SK-N-SH (cell line): ENCODE results near the gene GIT2. TPM values are rescaled to one million over a fixed set of nuclear protein-coding genes. Genes with fewer than 3 reads are reported as not detected.

Experiments used
- CTCF ChIA-PET: fragments of 300-600, 350-600 bp; formaldehyde crosslinking; extraction: SDS; loops from one replicate; lab custom pipeline; 2021; lab: Yijun Ruan, JAX
- POLR2A ChIA-PET: fragments of 350-600 bp; sonication (Branson Sonifier 250); formaldehyde crosslinking; extraction: SDS; loops from one replicate; lab custom pipeline; 2020; ENCODE audit warnings: antibody characterized with exemption, inconsistent platforms; lab: Yijun Ruan, JAX
- DNase-seq: peaks from one replicate; pipeline ENCODE4 v3.0.0; 2012
- H2AFZ ChIP-seq: fragments of 200-600 bp; sonication (generic); 2 replicates; pipeline ENCODE4 v1.8.1; 2016; ENCODE audit warnings: antibody characterized with exemption, mild to moderate bottlenecking, low read depth
- H3F3A ChIP-seq: fragments of 200-600 bp; sonication (generic); replicated peaks from 2 replicates; pipeline ENCODE3; 2016; ENCODE audit warnings: antibody characterized with exemption, mild to moderate bottlenecking; ENCODE audit not compliant: insufficient read depth
- H3K27ac ChIP-seq, 2 experiments: fragments of 200-500 bp in 1 of 2; fragments of 200-600 bp in 1 of 2; sonication (Bioruptor generic) in 1 of 2; sonication (generic), shearing (Covaris generic) in 1 of 2; 2 replicates each; pipeline versions ENCODE4 v1.5.1 to v1.6.1; 2014 to 2016; ENCODE audit warnings: low read depth in 2 of 2, inconsistent platforms in 1 of 2, low read length in 1 of 2, mild to moderate bottlenecking in 1 of 2, mixed read lengths in 1 of 2
- H3K27me3 ChIP-seq: fragments of 200-600 bp; sonication (generic), shearing (Covaris generic); 2 replicates; pipeline ENCODE4 v1.6.1; 2016; ENCODE audit warnings: mixed run types; ENCODE audit not compliant: insufficient read depth
- H3K36me3 ChIP-seq, 2 experiments: fragments of 200-500 bp in 1 of 2; fragments of 200-600 bp in 1 of 2; sonication (Bioruptor generic) in 1 of 2; sonication (generic) in 1 of 2; replicated peaks in 1 of 2; 2 replicates each; pipeline versions ENCODE3 to v1.5.1; 2014 to 2016; ENCODE audit warnings: low read length in 1 of 2, mild to moderate bottlenecking in 1 of 2; ENCODE audit not compliant: insufficient read depth in 2 of 2, control insufficient read depth in 1 of 2
- H3K4me1 ChIP-seq, 2 experiments: fragments of 200-500 bp in 1 of 2; fragments of 200-600 bp in 1 of 2; sonication (Bioruptor generic) in 1 of 2; sonication (generic), shearing (Covaris generic) in 1 of 2; 2 replicates each; pipeline versions ENCODE4 v1.5.1 to v1.6.1; 2014 to 2016; ENCODE audit warnings: low read depth in 1 of 2, low read length in 1 of 2, mixed run types in 1 of 2; ENCODE audit not compliant: insufficient read depth in 2 of 2, control insufficient read depth in 1 of 2
- H3K4me2 ChIP-seq: fragments of 200-600 bp; sonication (generic), shearing (Covaris generic); 2 replicates; pipeline ENCODE4 v1.6.1; 2017; ENCODE audit warnings: mixed run types
- H3K4me3 ChIP-seq, 2 experiments: fragments of 200-500 bp in 1 of 2; fragments of 200-600 bp in 1 of 2; sonication (Bioruptor generic) in 1 of 2; sonication (generic), shearing (Covaris generic) in 1 of 2; 2 replicates each; pipeline versions ENCODE4 v1.5.1 to v1.8.1; 2014 to 2016; ENCODE audit warnings: low read depth in 2 of 2, inconsistent platforms in 1 of 2, low read length in 1 of 2, mild to moderate bottlenecking in 1 of 2, mixed read lengths in 1 of 2, moderate library complexity in 1 of 2
- H3K79me2 ChIP-seq: fragments of 200-600 bp; sonication (generic); 2 replicates; pipeline ENCODE4 v1.8.1; 2017; ENCODE audit warnings: mild to moderate bottlenecking; ENCODE audit not compliant: insufficient read depth
- H3K9ac ChIP-seq: fragments of 200-600 bp; sonication (generic); 2 replicates; pipeline ENCODE4 v1.6.1; 2017; ENCODE audit warnings: mixed run types
- H3K9me2 ChIP-seq: fragments of 200-600 bp; sonication (generic); 2 replicates; pipeline ENCODE4 v1.6.1; 2017; ENCODE audit warnings: mixed run types
- H3K9me3 ChIP-seq: fragments of 200-600 bp; sonication (generic); 2 replicates; pipeline ENCODE4 v1.6.1; 2017; ENCODE audit warnings: mixed run types, mild to moderate bottlenecking, moderate library complexity
- H4K20me1 ChIP-seq: fragments of 200-600 bp; sonication (generic); 2 replicates; pipeline ENCODE4 v1.6.1; 2017; ENCODE audit warnings: mild to moderate bottlenecking, mixed run types; ENCODE audit not compliant: insufficient read depth
- CTCF ChIP-seq: fragments of 200-600 bp; sonication (generic); IDR thresholded peaks from 2 replicates; pipeline ENCODE4 v1.6.1; 2017; ENCODE audit warnings: antibody characterized with exemption, mild to moderate bottlenecking, moderate library complexity
- FOSL2 ChIP-seq: IDR thresholded peaks from 2 replicates; pipeline ENCODE4 v1.4.0; 2012; ENCODE audit warnings: low read depth, mild to moderate bottlenecking, moderate library complexity, borderline replicate concordance
- GABPA ChIP-seq: IDR thresholded peaks from 2 replicates; pipeline ENCODE4 v1.4.0; 2012; ENCODE audit warnings: low read depth, mild to moderate bottlenecking
- JUND ChIP-seq: IDR thresholded peaks from 2 replicates; pipeline ENCODE4 v1.4.0; 2012
- MEF2A ChIP-seq: IDR thresholded peaks from 2 replicates; pipeline ENCODE4 v1.4.0; 2012; ENCODE audit warnings: low read depth, borderline replicate concordance
- NFIC ChIP-seq: IDR thresholded peaks from 2 replicates; pipeline ENCODE4 v1.4.0; 2012; ENCODE audit warnings: borderline replicate concordance
- POLR2AphosphoS5 ChIP-seq: IDR thresholded peaks from 2 replicates; pipeline ENCODE4 v1.6.1; 2012; ENCODE audit warnings: low read depth, low read length
- SMC3 ChIP-seq: IDR thresholded peaks from 2 replicates; pipeline ENCODE4 v1.6.1; 2012; ENCODE audit warnings: low read depth, low read length, improper control_type of control experiment
- TCF12 ChIP-seq: IDR thresholded peaks from 2 replicates; pipeline ENCODE4 v1.4.0; 2012
- TEAD4 ChIP-seq: IDR thresholded peaks from 2 replicates; pipeline ENCODE4 v1.4.0; 2012; ENCODE audit warnings: mild to moderate bottlenecking, borderline replicate concordance; ENCODE audit not compliant: insufficient read depth
- YY1 ChIP-seq: IDR thresholded peaks from 2 replicates; pipeline ENCODE4 v1.4.0; 2012; ENCODE audit warnings: low read depth, mild to moderate bottlenecking
- WGBS: methylation state at CpG from one replicate; pipeline ENCODE4 v1.1.6; 2017; ENCODE audit warnings: low lambda C conversion rate; 5-methylcytosine and 5-hydroxymethylcytosine counted together
- polyA plus RNA-seq, 3 experiments: library from polyadenylated mRNA; depleted of rRNA; stranded (reverse); fragments of >200 nt; gene quantifications; 2 replicates each; pipeline ENCODE4 v1.2.3, GENCODE V29; 2012

Gene GIT2
- polyA plus RNA-seq, 1 of the 3 experiments (the other 2 are of a cell fraction): 21.2 TPM

- H3K27ac ChIP-seq: peak overlapping the region; percentile 9 to 75; a peak in 3 of 4 replicates
- no peak overlapping the region for H2AFZ ChIP-seq
- peaks cover 6% of the 10 kb centered on the region; the same call in 1 of the 2 replicates for H4K20me1 ChIP-seq
- no peak for DNase-seq
- peaks cover 46% of the 10 kb centered on the region for H3F3A ChIP-seq
- H3K4me3 ChIP-seq: no peak overlapping the region
- peaks cover 39 to 42% of the 10 kb centered on the region in 2 experiments for H3K36me3 ChIP-seq
- peaks cover 0 to 13% of the 10 kb centered on the region in 2 experiments; a peak in 3 of 4 replicates for H3K4me1 ChIP-seq
- WGBS: 61% methylated on average over 5 of the region's 5 CpGs
- TF ChIP-seq SMC3: no peak
- no peak for TF ChIP-seq JUND
- no peak for TF ChIP-seq GABPA
- no peak for TF ChIP-seq YY1
- H3K9me2 ChIP-seq: no peaks in the 10 kb centered on the region
- ChIA-PET POLR2A (no interaction called here), CTCF (interaction anchor here (1.2 kb wide), 1 partner anchor 10 kb away, joined by 5 read pairs; no protein-coding TSS in a partner anchor)
- H3K4me2 ChIP-seq: peak overlapping the region; percentile 9; the same call in 1 of the 2 replicates
- H3K79me2 ChIP-seq: peaks cover 76% of the 10 kb centered on the region; the same call in 1 of the 2 replicates
- no peaks in the 10 kb centered on the region for H3K27me3 ChIP-seq
- H3K9me3 ChIP-seq: no peaks in the 10 kb centered on the region
- H3K9ac ChIP-seq: 0 out of 2 replicates have a peak overlapping the region, but pooled peaks have one; percentile 18
These were observed 42.5 kb upstream of the GIT2 start for GRCh38 chr12:110038741-110039084.

DNA sequence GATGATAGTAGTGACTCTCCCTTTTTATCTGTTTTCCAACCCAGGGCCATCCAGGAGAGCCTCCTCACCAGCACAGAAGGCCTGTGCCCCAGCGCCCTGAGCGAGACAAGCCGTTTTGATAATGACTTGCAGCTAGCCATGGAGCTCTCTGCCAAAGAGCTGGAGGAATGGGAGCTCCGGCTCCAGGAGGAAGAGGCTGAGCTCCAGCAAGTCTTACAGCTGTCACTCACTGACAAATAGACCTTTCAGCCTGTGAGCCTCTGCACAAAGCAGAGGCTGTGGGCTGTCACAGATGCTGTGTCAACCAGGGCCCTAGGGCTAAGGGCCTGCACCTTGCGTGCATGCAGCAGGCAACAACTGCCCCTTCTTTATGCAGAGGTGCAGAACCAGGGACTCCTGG, 41.1 kb upstream of the GIT2 start:
- Histone ChIP-seq H3K36me3 (peaks cover 45 to 46% of the 10 kb centered on the region in 2 experiments), H3K9me3 (no peaks in the 10 kb centered on the region), H3K9ac (no peak overlapping the region), H3F3A (peaks cover 43% of the 10 kb centered on the region), H3K27ac (0 out of 4 replicates have a peak overlapping the region, but pooled peaks of 1 of the 2 experiments have one; percentile 5), H3K27me3 (no peaks in the 10 kb centered on the region), H3K9me2 (no peaks in the 10 kb centered on the region), H4K20me1 (peaks cover 6% of the 10 kb centered on the region; the same call in 1 of the 2 replicates), H3K4me1 (peaks cover 0 to 9% of the 10 kb centered on the region in 2 experiments; a peak in 3 of 4 replicates), H2AFZ (no peak overlapping the region), H3K79me2 (peaks cover 65% of the 10 kb centered on the region; the same call in 1 of the 2 replicates), H3K4me3 (no peak overlapping the region), H3K4me2 (no peak overlapping the region)
- 94% methylated on average over 3 of the region's 5 CpGs for WGBS
- no peak for TF ChIP-seq TCF12
- no peak for TF ChIP-seq POLR2AphosphoS5
- no peak for TF ChIP-seq TEAD4
- no peak for TF ChIP-seq JUND
- no peak for TF ChIP-seq MEF2A
- TF ChIP-seq CTCF: no peak
- TF ChIP-seq FOSL2: no peak
- no peak for TF ChIP-seq NFIC
- POLR2A ChIA-PET: no interaction called here
- CTCF ChIA-PET: interaction anchor here (1.1 to 1.2 kb wide), 2 partner anchors 9 to 13 kb away, joined by 4 to 5 read pairs; no protein-coding TSS in a partner anchor
- no peak for DNase-seq
